Smooth muscle cell (in vitro differentiated cells): ENCODE results near the gene NCOA1. TPM values are rescaled to one million over a fixed set of nuclear protein-coding genes. Genes with fewer than 3 reads are reported as not detected.

Source experiments
- DNase-seq: peaks from one replicate; lab custom pipeline; 2025; ENCODE audit not compliant: unreplicated experiment; lab: John Stamatoyannopoulos, UW
- H2AFZ ChIP-seq: fragments of 200-600 bp; sonication (generic); 2 replicates; pipeline ENCODE4 v1.6.0; 2016; ENCODE audit warnings: antibody characterized with exemption, low read depth, mild to moderate bottlenecking
- H3F3A ChIP-seq: fragments of 200-600 bp; sonication (generic); 2 replicates; pipeline ENCODE4 v1.6.0; 2017; ENCODE audit warnings: antibody characterized with exemption, low read depth
- H3K27ac ChIP-seq: fragments of 200-600 bp; sonication (generic); 2 replicates; pipeline ENCODE4 v1.5.1; 2016; ENCODE audit warnings: low read depth, mild to moderate bottlenecking
- H3K27me3 ChIP-seq: fragments of 200-600 bp; sonication (generic); 2 replicates; pipeline ENCODE4 v1.6.1; 2016; ENCODE audit warnings: low read depth, mild to moderate bottlenecking
- H3K36me3 ChIP-seq: fragments of 200-600 bp; sonication (generic); 2 replicates; pipeline ENCODE4 v1.5.1; 2016; ENCODE audit warnings: low read depth
- H3K4me1 ChIP-seq: fragments of 200-600 bp; sonication (generic); 2 replicates; pipeline ENCODE4 v1.5.1; 2016; ENCODE audit warnings: low read depth
- H3K4me2 ChIP-seq: fragments of 200-600 bp; sonication (generic); 2 replicates; pipeline ENCODE4 v1.6.0; 2016; ENCODE audit warnings: mild to moderate bottlenecking
- H3K4me3 ChIP-seq: fragments of 200-600 bp; sonication (generic); 2 replicates; pipeline ENCODE4 v1.5.1; 2016; ENCODE audit warnings: mild to moderate bottlenecking
- H3K79me2 ChIP-seq: fragments of 200-600 bp; sonication (generic); 2 replicates; pipeline ENCODE4 v1.6.0; 2016; ENCODE audit warnings: low read depth, mild to moderate bottlenecking
- H3K9ac ChIP-seq: fragments of 200-600 bp; sonication (generic); 2 replicates; pipeline ENCODE4 v1.6.0; 2016; ENCODE audit warnings: low read depth
- H3K9me3 ChIP-seq: fragments of 200-600 bp; sonication (generic); replicated peaks from 2 replicates; pipeline ENCODE4 v1.5.1; 2016; ENCODE audit warnings: low read depth
- H4K20me1 ChIP-seq: fragments of 200-600 bp; sonication (generic); 2 replicates; pipeline ENCODE4 v1.6.0; 2016; ENCODE audit warnings: low read depth
- WGBS: methylation state at CpG from one replicate; pipeline ENCODE4 v1.1.7; 2016; ENCODE audit warnings: low lambda C conversion rate; 5-methylcytosine and 5-hydroxymethylcytosine counted together
- polyA plus RNA-seq: library from polyadenylated mRNA; unstranded; fragments of >200 nt; fragmentation: Nextera tagmentation; extraction: Ambion mirVana; gene quantifications from 2 replicates; pipeline ENCODE4 v1.2.1, GENCODE V29; 2016
- total RNA-seq: library from RNA; depleted of rRNA; stranded (reverse); fragments of >200 nt; gene quantifications from 2 replicates; pipeline ENCODE4 v1.2.3, GENCODE V29; 2014
- TF ChIP-seq, protein P1 (sequence below): fragments of 200-600 bp; sonication (generic); IDR thresholded peaks from 2 replicates; pipeline ENCODE4 v1.5.1; 2017; ENCODE audit warnings: borderline replicate concordance, mild to moderate bottlenecking, antibody characterized with exemption; ENCODE audit not compliant: insufficient read depth, poor library complexity, severe bottlenecking

NCOA1 gene
- total and polyA plus RNA-seq, 2 experiments from 2014 or later: 8.5 to 21.0 TPM

DNA sequence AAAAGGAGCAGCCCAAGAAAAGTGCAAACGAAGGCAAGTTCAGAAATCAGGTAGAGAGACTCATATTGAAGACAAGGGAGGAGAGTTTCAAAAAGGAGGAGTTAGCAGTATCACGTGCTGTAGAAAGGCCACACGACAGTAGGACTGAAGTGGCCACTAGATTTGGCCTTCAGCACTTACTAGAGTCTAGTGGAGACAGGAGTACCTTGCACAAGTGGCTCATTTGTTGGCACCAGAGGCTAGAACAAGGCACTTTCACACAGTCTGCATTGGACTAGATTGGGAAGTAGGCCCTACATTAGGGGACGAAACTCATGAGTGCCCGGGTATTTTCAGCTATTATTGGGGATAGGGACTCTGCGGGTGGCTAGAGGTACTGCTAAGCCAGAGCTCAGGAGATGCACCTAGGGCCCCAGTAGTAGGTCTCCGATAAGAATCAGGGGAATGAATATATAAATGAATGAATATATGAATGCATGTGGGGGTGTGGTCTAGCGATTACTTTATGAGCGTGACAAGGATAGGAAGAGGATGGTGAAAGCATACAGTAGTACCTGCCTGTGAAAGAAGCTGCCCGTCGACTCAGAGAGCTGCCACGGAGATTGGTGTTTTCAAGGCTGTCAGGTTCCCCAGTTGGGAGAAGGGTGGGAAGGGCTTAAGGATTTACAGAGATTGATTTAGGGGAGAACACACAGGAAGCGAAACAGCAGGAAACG lies 1.4 kb upstream of the NCOA1 start:
- Histone ChIP-seq H3K27me3 (no peaks in the 10 kb centered on the region), H3K4me2 (peak overlapping the region; percentile 71), H3K79me2 (peaks cover 22% of the 10 kb centered on the region), H3K4me3 (peak overlapping the region; percentile 46), H3F3A (peaks cover 7% of the 10 kb centered on the region), H4K20me1 (peaks cover 26% of the 10 kb centered on the region), H3K27ac (no peak overlapping the region), H3K4me1 (peaks cover 25% of the 10 kb centered on the region), H3K9ac (no peak overlapping the region), H3K9me3 (no peaks in the 10 kb centered on the region), H3K36me3 (no peaks in the 10 kb centered on the region), H2AFZ (peak overlapping the region; percentile 51)
- TF ChIP-seq, protein P1, sequence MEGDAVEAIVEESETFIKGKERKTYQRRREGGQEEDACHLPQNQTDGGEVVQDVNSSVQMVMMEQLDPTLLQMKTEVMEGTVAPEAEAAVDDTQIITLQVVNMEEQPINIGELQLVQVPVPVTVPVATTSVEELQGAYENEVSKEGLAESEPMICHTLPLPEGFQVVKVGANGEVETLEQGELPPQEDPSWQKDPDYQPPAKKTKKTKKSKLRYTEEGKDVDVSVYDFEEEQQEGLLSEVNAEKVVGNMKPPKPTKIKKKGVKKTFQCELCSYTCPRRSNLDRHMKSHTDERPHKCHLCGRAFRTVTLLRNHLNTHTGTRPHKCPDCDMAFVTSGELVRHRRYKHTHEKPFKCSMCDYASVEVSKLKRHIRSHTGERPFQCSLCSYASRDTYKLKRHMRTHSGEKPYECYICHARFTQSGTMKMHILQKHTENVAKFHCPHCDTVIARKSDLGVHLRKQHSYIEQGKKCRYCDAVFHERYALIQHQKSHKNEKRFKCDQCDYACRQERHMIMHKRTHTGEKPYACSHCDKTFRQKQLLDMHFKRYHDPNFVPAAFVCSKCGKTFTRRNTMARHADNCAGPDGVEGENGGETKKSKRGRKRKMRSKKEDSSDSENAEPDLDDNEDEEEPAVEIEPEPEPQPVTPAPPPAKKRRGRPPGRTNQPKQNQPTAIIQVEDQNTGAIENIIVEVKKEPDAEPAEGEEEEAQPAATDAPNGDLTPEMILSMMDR: no peak
- WGBS: 53% methylated on average over 14 of the region's 14 CpGs
- no peak for DNase-seq

DNA sequence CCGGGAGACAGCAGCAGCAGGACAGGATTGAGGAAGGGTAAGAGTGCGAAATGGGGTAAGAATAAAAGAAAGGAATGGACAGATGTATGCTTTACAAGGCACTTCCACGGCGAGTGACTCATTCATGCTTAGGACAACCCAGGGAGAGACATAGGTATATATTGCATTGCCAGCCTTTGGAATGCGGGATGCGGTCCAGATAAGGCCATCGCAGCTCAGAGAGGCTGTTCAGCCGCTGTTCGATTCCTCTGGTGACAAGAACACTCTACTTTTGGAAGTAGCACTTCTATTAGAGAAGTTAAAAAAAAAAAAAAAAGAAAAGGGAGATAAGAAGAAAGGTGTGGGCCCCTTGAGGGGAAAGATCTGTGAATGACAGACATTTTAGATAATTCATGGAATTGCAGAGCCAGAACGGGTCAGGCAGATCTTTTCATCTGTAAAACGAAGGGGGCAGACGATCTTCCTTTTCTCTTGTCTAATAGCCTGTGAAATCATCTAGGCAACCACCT lies 819 bp upstream of the NCOA1 start:
- H3K36me3 ChIP-seq: no peaks in the 10 kb centered on the region
- H3K27me3 ChIP-seq: no peaks in the 10 kb centered on the region
- no peak for DNase-seq
- H3K4me1 ChIP-seq: peaks cover 25% of the 10 kb centered on the region
- H3K79me2 ChIP-seq: peaks cover 27% of the 10 kb centered on the region
- peak overlapping the region; percentile 48 for H3K27ac ChIP-seq
- 11% methylated on average over 12 of the region's 12 CpGs for WGBS
- TF ChIP-seq, protein P1: no peak
- H3K9me3 ChIP-seq: no peaks in the 10 kb centered on the region
- H3F3A ChIP-seq: peaks cover 7% of the 10 kb centered on the region
- no peak overlapping the region for H3K9ac ChIP-seq
- peaks cover 33% of the 10 kb centered on the region for H4K20me1 ChIP-seq
- H3K4me2 ChIP-seq: peak overlapping the region; percentile 71
- peak overlapping the region; percentile 51 for H2AFZ ChIP-seq
- peak overlapping the region; percentile 46 for H3K4me3 ChIP-seq

DNA sequence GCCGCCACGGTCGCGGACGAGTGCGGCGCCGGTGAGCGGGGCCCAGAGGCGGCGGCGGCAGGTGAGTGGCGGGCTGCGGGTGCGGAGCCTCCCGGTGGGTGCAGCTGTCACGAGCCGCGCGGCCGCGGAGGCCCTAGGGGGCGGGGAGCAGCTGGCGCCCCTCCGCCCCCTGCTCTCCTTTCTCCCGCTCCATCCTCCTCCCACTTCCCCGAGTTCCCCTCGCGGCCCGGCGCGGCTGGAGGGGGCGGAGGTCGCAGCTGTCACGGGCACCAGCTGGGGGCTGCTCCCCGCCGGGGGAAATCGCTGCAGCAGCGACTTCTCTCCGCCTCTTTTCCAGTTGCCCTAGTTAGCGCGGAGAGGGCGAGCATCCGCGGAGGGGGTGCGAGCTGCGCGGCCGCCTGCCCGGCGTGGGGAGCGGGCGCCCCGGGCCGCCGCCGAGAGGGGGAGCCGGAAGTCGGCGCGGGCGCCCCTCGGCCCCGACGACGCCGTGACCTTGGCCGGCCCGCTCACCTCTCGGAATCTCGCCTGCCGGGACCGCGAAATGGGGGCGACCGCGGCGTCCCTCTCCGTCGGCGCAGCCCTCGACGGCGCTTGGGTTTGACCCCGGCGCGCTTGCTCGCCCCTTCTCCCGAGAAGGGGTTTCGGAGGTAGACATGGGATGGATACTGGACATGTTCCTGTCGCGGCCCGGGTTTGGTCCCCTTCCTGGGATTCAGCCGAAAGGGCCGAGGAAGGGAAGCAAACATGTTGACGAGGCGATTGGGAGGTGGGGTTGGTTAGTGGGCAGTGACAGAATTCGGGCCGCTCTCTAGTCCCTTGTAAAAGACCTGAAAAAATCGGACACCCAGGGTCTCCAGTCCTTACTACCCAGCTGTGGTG lies 727 bp downstream of the NCOA1 start:
- Histone ChIP-seq H3K4me2 (peak overlapping the region; percentile 88), H3K27me3 (no peaks in the 10 kb centered on the region), H2AFZ (peak overlapping the region; percentile 81), H3K36me3 (no peaks in the 10 kb centered on the region), H4K20me1 (peaks cover 48% of the 10 kb centered on the region), H3K4me3 (peak overlapping the region; percentile 85), H3K27ac (no peak overlapping the region), H3F3A (peaks cover 7% of the 10 kb centered on the region), H3K9me3 (no peaks in the 10 kb centered on the region), H3K79me2 (peaks cover 40% of the 10 kb centered on the region), H3K9ac (peak overlapping the region; percentile 47), H3K4me1 (peaks cover 25% of the 10 kb centered on the region)
- DNase-seq: no peak
- TF ChIP-seq, protein P1: no peak
- WGBS: under 1% methylated on average over 69 of the region's 100 CpGs
